GM18511 (cell line): ENCODE results near the gene CFAP74.

Experiments
- ATAC-seq: cut with Tn5 transposase; IDR thresholded peaks from one replicate; pipeline ENCODE4 v1.9.1; 2021; ENCODE audit warnings: mild to moderate bottlenecking, moderate library complexity; ENCODE audit not compliant: unreplicated experiment

The CFAP74 gene

GRCh38 chr1:1972976-1973715 is 30.4 kb downstream of the CFAP74 start:
- ATAC-seq = no peak

- ATAC-seq = no peak
These were observed 31.9 kb downstream of the CFAP74 start for GRCh38 chr1:1971688-1972087.

- no peak for ATAC-seq
These were observed 32.6 kb downstream of the CFAP74 start for GRCh38 chr1:1971017-1971416.

GRCh38 chr1:1969953-1970716 is 33.5 kb downstream of the CFAP74 start:
- no peak for ATAC-seq

- ATAC-seq = no peak
These were observed 34.1 kb downstream of the CFAP74 start for GRCh38 chr1:1969505-1969900.

GRCh38 chr1:1968767-1969504 is 34.6 kb downstream of the CFAP74 start:
- ATAC-seq = no peak

GRCh38 chr1:1967879-1968278 is 35.7 kb downstream of the CFAP74 start:
- ATAC-seq = no peak

GRCh38 chr1:1967151-1967550 is 36.4 kb downstream of the CFAP74 start:
- no peak for ATAC-seq

- no peak for ATAC-seq
These were observed 37.4 kb downstream of the CFAP74 start for GRCh38 chr1:1966071-1966740.

- no peak for ATAC-seq
These were observed 38.0 kb downstream of the CFAP74 start for GRCh38 chr1:1965546-1965945.

GRCh38 chr1:1964811-1965210 is 38.8 kb downstream of the CFAP74 start:
- no peak for ATAC-seq

- no peak for ATAC-seq
These were observed 40.0 kb downstream of the CFAP74 start for GRCh38 chr1:1963570-1963969.

- no peak for ATAC-seq
These were observed 40.8 kb downstream of the CFAP74 start for GRCh38 chr1:1962752-1963151.

- ATAC-seq = no peak
These were observed 42.9 kb downstream of the CFAP74 start for GRCh38 chr1:1960480-1961196.

GRCh38 chr1:1959840-1960479 is 43.6 kb downstream of the CFAP74 start:
- no peak for ATAC-seq

- no peak for ATAC-seq
These were observed 44.1 kb downstream of the CFAP74 start for GRCh38 chr1:1959459-1959839.

GRCh38 chr1:1958071-1958541 is 45.5 kb downstream of the CFAP74 start:
- no peak for ATAC-seq

- no peak for ATAC-seq
These were observed 46.0 kb downstream of the CFAP74 start for GRCh38 chr1:1957533-1957961.

GRCh38 chr1:1956586-1957532 is 46.7 kb downstream of the CFAP74 start:
- no peak for ATAC-seq
